Central memory CD8-positive, alpha-beta T cell (primary cell): Measurements from ENCODE around the gene MRPS34.

Source experiments
- ATAC-seq: fragments of 150-1000 bp; cut with Tn5 transposase; replicated peaks from 2 replicates; pipeline ENCODE4 v1.10.0; 2022; ENCODE audit warnings: mild to moderate bottlenecking, moderate FRiP score, moderate number of reproducible peaks; ENCODE audit not compliant: poor library complexity, severe bottlenecking; ENCODE audit errors: extremely low read depth
- DNase-seq, 2 donors: peaks; one replicate each; pipeline ENCODE4 v3.0.0; 2021; ENCODE audit warnings: low spot score in 2 of 2
- H3K27ac Mint-ChIP-seq: one replicate; pipeline ENCODE4 v1.8.0; 2022; ENCODE audit warnings: low read depth, mild to moderate bottlenecking, moderate library complexity, mixed read lengths
- H3K27me3 Mint-ChIP-seq: one replicate; pipeline ENCODE4 v1.8.0; 2022; ENCODE audit warnings: mixed read lengths
- H3K36me3 Mint-ChIP-seq: one replicate; pipeline ENCODE4 v1.8.0; 2022; ENCODE audit warnings: mild to moderate bottlenecking, moderate library complexity, mixed read lengths; ENCODE audit not compliant: insufficient read depth
- H3K4me1 Mint-ChIP-seq: one replicate; pipeline ENCODE4 v1.8.0; 2022; ENCODE audit warnings: mixed read lengths
- H3K4me3 Mint-ChIP-seq: one replicate; pipeline ENCODE4 v1.8.0; 2022; ENCODE audit warnings: mild to moderate bottlenecking, moderate library complexity, mixed read lengths
- H3K9me3 Mint-ChIP-seq: one replicate; pipeline ENCODE4 v1.8.0; 2022; ENCODE audit warnings: mixed read lengths

MRPS34 gene

GRCh38 chr16:1768767-1769401 is 4.0 kb downstream of the MRPS34 start:
- Mint-ChIP-seq H3K27ac (peak overlapping the region; percentile 46), H3K27me3 (no peaks in the 10 kb centered on the region), H3K36me3 (peaks cover 30% of the 10 kb centered on the region), H3K9me3 (no peaks in the 10 kb centered on the region), H3K4me1 (peaks cover 14% of the 10 kb centered on the region), H3K4me3 (no peak overlapping the region)
- DNase-seq (no peak), ATAC-seq (no peak)

GRCh38 chr16:1768061-1768766 is 4.7 kb downstream of the MRPS34 start:
- H3K9me3 Mint-ChIP-seq, result no peaks in the 10 kb centered on the region
- H3K27me3 Mint-ChIP-seq, result no peaks in the 10 kb centered on the region
- DNase-seq (no peak), ATAC-seq (no peak)
- no peak overlapping the region for H3K4me3 Mint-ChIP-seq
- peaks cover 14% of the 10 kb centered on the region for H3K4me1 Mint-ChIP-seq
- H3K27ac Mint-ChIP-seq, result peak overlapping the region; percentile 46
- peaks cover 28% of the 10 kb centered on the region for H3K36me3 Mint-ChIP-seq

GRCh38 chr16:1767116-1767994 is 5.6 kb downstream of the MRPS34 start:
- Mint-ChIP-seq H3K36me3 (peaks cover 24% of the 10 kb centered on the region), H3K4me3 (no peak overlapping the region), H3K4me1 (peaks cover 13% of the 10 kb centered on the region), H3K27me3 (no peaks in the 10 kb centered on the region), H3K27ac (no peak overlapping the region), H3K9me3 (no peaks in the 10 kb centered on the region)
- no peak for DNase-seq
- ATAC-seq, result no peak

GRCh38 chr16:1766701-1767100 is 6.2 kb downstream of the MRPS34 start:
- H3K36me3 Mint-ChIP-seq, result peaks cover 22% of the 10 kb centered on the region
- H3K4me3 Mint-ChIP-seq, result no peak overlapping the region
- no peak for ATAC-seq
- peaks cover 7% of the 10 kb centered on the region for H3K4me1 Mint-ChIP-seq
- no peak for DNase-seq
- no peaks in the 10 kb centered on the region for H3K9me3 Mint-ChIP-seq
- no peaks in the 10 kb centered on the region for H3K27me3 Mint-ChIP-seq
- H3K27ac Mint-ChIP-seq, result no peak overlapping the region

GRCh38 chr16:1766231-1766630 is 6.7 kb downstream of the MRPS34 start:
- Mint-ChIP-seq H3K9me3 (no peaks in the 10 kb centered on the region), H3K4me3 (no peak overlapping the region), H3K36me3 (peaks cover 22% of the 10 kb centered on the region), H3K4me1 (peaks cover 6% of the 10 kb centered on the region), H3K27me3 (no peaks in the 10 kb centered on the region), H3K27ac (no peak overlapping the region)
- ATAC-seq (no peak), DNase-seq (no peak)

GRCh38 chr16:1765826-1766225 is 7.1 kb downstream of the MRPS34 start:
- DNase-seq (no peak), ATAC-seq (no peak)
- Mint-ChIP-seq H3K36me3 (peaks cover 22% of the 10 kb centered on the region), H3K27ac (no peak overlapping the region), H3K9me3 (no peaks in the 10 kb centered on the region), H3K4me1 (peaks cover 6% of the 10 kb centered on the region), H3K4me3 (no peak overlapping the region), H3K27me3 (no peaks in the 10 kb centered on the region)

- ATAC-seq (no peak), DNase-seq (no peak)
- peaks cover 2% of the 10 kb centered on the region for H3K4me1 Mint-ChIP-seq
- H3K27ac Mint-ChIP-seq, result no peak overlapping the region
- H3K36me3 Mint-ChIP-seq, result peaks cover 22% of the 10 kb centered on the region
- no peaks in the 10 kb centered on the region for H3K9me3 Mint-ChIP-seq
- H3K4me3 Mint-ChIP-seq, result no peak overlapping the region
- no peaks in the 10 kb centered on the region for H3K27me3 Mint-ChIP-seq
Measured at GRCh38 chr16:1764971-1765370, 8.0 kb downstream of the MRPS34 start.

- ATAC-seq, result no peak
- DNase-seq, result no peak
- no peaks in the 10 kb centered on the region for H3K27me3 Mint-ChIP-seq
- no peaks in the 10 kb centered on the region for H3K4me1 Mint-ChIP-seq
- H3K27ac Mint-ChIP-seq, result no peak overlapping the region
- H3K36me3 Mint-ChIP-seq, result peaks cover 20% of the 10 kb centered on the region
- no peak overlapping the region for H3K4me3 Mint-ChIP-seq
- H3K9me3 Mint-ChIP-seq, result no peaks in the 10 kb centered on the region
Measured at GRCh38 chr16:1763521-1764511, 9.1 kb downstream of the MRPS34 start.

GRCh38 chr16:1762879-1763520 is 9.9 kb downstream of the MRPS34 start:
- H3K27me3 Mint-ChIP-seq, result no peaks in the 10 kb centered on the region
- no peak for DNase-seq
- H3K36me3 Mint-ChIP-seq, result peaks cover 19% of the 10 kb centered on the region
- H3K4me1 Mint-ChIP-seq, result no peaks in the 10 kb centered on the region
- no peak overlapping the region for H3K4me3 Mint-ChIP-seq
- H3K27ac Mint-ChIP-seq, result no peak overlapping the region
- ATAC-seq, result no peak
- no peaks in the 10 kb centered on the region for H3K9me3 Mint-ChIP-seq

GRCh38 chr16:1762196-1762878 is 10.6 kb downstream of the MRPS34 start:
- Mint-ChIP-seq H3K27ac (no peak overlapping the region), H3K27me3 (no peaks in the 10 kb centered on the region), H3K36me3 (peaks cover 21% of the 10 kb centered on the region), H3K4me3 (no peak overlapping the region), H3K9me3 (no peaks in the 10 kb centered on the region), H3K4me1 (peaks cover 6% of the 10 kb centered on the region)
- ATAC-seq (no peak), DNase-seq (no peak)

- Mint-ChIP-seq H3K27me3 (no peaks in the 10 kb centered on the region), H3K36me3 (peaks cover 22% of the 10 kb centered on the region), H3K9me3 (no peaks in the 10 kb centered on the region), H3K4me3 (no peak overlapping the region), H3K27ac (no peak overlapping the region), H3K4me1 (peaks cover 8% of the 10 kb centered on the region)
- no peak for DNase-seq
- no peak for ATAC-seq
Measured at GRCh38 chr16:1761751-1762150, 11.2 kb downstream of the MRPS34 start.
